MM.1S (cell line): ENCODE results near the gene NSL1.

Experiments
- DNase-seq: peaks from one replicate; pipeline ENCODE4 v3.0.0-alpha.2; 2015
- H2AFZ ChIP-seq: fragments of 300-600 bp; sonication (generic); 2 replicates; pipeline ENCODE4 v1.6.0; 2016; ENCODE audit warnings: antibody characterized with exemption, low read length
- H3F3A ChIP-seq: fragments of 300-600 bp; sonication (generic); 2 replicates; pipeline ENCODE4 v1.6.1; 2016; ENCODE audit warnings: mild to moderate bottlenecking, antibody characterized with exemption, low read length, moderate library complexity, mixed read lengths; ENCODE audit not compliant: insufficient read depth
- H3K27ac ChIP-seq: fragments of 300-600 bp; sonication (generic); 2 replicates; pipeline ENCODE4 v1.5.1; 2016; ENCODE audit warnings: mild to moderate bottlenecking, low read length
- H3K27me3 ChIP-seq: fragments of 300-600 bp; sonication (generic); replicated peaks from 2 replicates; pipeline ENCODE4 v1.6.0; 2016; ENCODE audit warnings: low read length; ENCODE audit not compliant: insufficient read depth
- H3K36me3 ChIP-seq: fragments of 300-600 bp; sonication (generic); replicated peaks from 2 replicates; pipeline ENCODE4 v1.6.1; 2016; ENCODE audit warnings: mild to moderate bottlenecking, low read length, mixed read lengths; ENCODE audit not compliant: insufficient read depth
- H3K4me1 ChIP-seq: fragments of 300-600 bp; sonication (generic); 2 replicates; pipeline ENCODE4 v1.6.1; 2016; ENCODE audit warnings: low read length, mixed read lengths
- H3K4me2 ChIP-seq: fragments of 300-600 bp; sonication (generic); 2 replicates; pipeline ENCODE4 v1.6.0; 2016; ENCODE audit warnings: low read depth, low read length
- H3K4me3 ChIP-seq: fragments of 300-600 bp; sonication (generic); 2 replicates; pipeline ENCODE4 v1.5.1; 2016; ENCODE audit warnings: low read length, mixed read lengths
- H3K79me2 ChIP-seq: fragments of 300-600 bp; sonication (generic); 2 replicates; pipeline ENCODE4 v1.6.1; 2016; ENCODE audit warnings: mixed run types, low read length, mixed read lengths
- H3K9ac ChIP-seq: fragments of 300-600 bp; sonication (generic); 2 replicates; pipeline ENCODE4 v1.6.1; 2016; ENCODE audit warnings: low read length, mixed read lengths
- H3K9me2 ChIP-seq: fragments of 300-600 bp; sonication (generic); replicated peaks from 2 replicates; pipeline ENCODE4 v1.6.1; 2016; ENCODE audit warnings: mild to moderate bottlenecking, low read length, mixed read lengths; ENCODE audit not compliant: insufficient read depth
- H3K9me3 ChIP-seq: fragments of 300-600 bp; sonication (generic); replicated peaks from 2 replicates; pipeline ENCODE4 v1.6.1; 2016; ENCODE audit warnings: mild to moderate bottlenecking, low read length, mixed read lengths; ENCODE audit not compliant: insufficient read depth
- H4K20me1 ChIP-seq: fragments of 300-600 bp; sonication (generic); 2 replicates; pipeline ENCODE4 v1.6.1; 2016; ENCODE audit warnings: mild to moderate bottlenecking, low read length, moderate library complexity, mixed read lengths; ENCODE audit not compliant: insufficient read depth
- CTCF ChIP-seq: fragments of 300-600 bp; sonication (generic); IDR thresholded peaks from 2 replicates; pipeline ENCODE4 v1.5.1; 2016; ENCODE audit warnings: antibody characterized with exemption, low read length, mixed read lengths
- EZH2 ChIP-seq: fragments of 300-600 bp; sonication (generic); optimal IDR thresholded peaks from 2 replicates; pipeline ENCODE3; 2017; ENCODE audit warnings: low read depth, mild to moderate bottlenecking, antibody characterized with exemption, low read length, mixed read lengths
- EZH2phosphoT487 ChIP-seq: fragments of 300-600 bp; sonication (generic); IDR thresholded peaks from 2 replicates; pipeline ENCODE4 v1.6.1; 2018; ENCODE audit warnings: antibody characterized with exemption, low read length

The NSL1 gene

GRCh38 chr1:212746546-212746945, 45.0 kb downstream of the NSL1 start:
- Histone ChIP-seq H3K4me3 (no peak overlapping the region), H3K9me3 (no peaks in the 10 kb centered on the region), H3K36me3 (no peaks in the 10 kb centered on the region), H3K27me3 (no peaks in the 10 kb centered on the region), H3K9me2 (no peaks in the 10 kb centered on the region), H3K27ac (no peak overlapping the region), H3K79me2 (peaks cover 17% of the 10 kb centered on the region), H2AFZ (no peak overlapping the region), H3K4me2 (no peak overlapping the region), H4K20me1 (no peaks in the 10 kb centered on the region), H3K4me1 (peaks cover 11% of the 10 kb centered on the region), H3K9ac (no peak overlapping the region), H3F3A (peaks cover 10% of the 10 kb centered on the region; the same call in 1 of the 2 replicates)
- TF ChIP-seq CTCF (no peak), EZH2 (no peak), EZH2phosphoT487 (no peak)
- DNase-seq, result no peak

- H3K9me2 ChIP-seq, result no peaks in the 10 kb centered on the region
- H3K36me3 ChIP-seq, result no peaks in the 10 kb centered on the region
- no peak overlapping the region for H3K4me3 ChIP-seq
- H3K9me3 ChIP-seq, result no peaks in the 10 kb centered on the region
- peaks cover 9% of the 10 kb centered on the region for H3K4me1 ChIP-seq
- no peak overlapping the region for H3K27ac ChIP-seq
- H3K79me2 ChIP-seq, result peaks cover 13% of the 10 kb centered on the region
- H3K9ac ChIP-seq, result no peak overlapping the region
- DNase-seq, result no peak
- H3F3A ChIP-seq, result peaks cover 5% of the 10 kb centered on the region; the same call in 1 of the 2 replicates
- no peaks in the 10 kb centered on the region for H4K20me1 ChIP-seq
- H3K4me2 ChIP-seq, result no peak overlapping the region
- no peak overlapping the region for H2AFZ ChIP-seq
- H3K27me3 ChIP-seq, result no peaks in the 10 kb centered on the region
- no peak for TF ChIP-seq EZH2
- no peak for TF ChIP-seq EZH2phosphoT487
- no peak for TF ChIP-seq CTCF
Observed at GRCh38 chr1:212745303-212745702, 46.3 kb downstream of the NSL1 start.

- Histone ChIP-seq H3K4me3 (no peak overlapping the region), H3K27me3 (no peaks in the 10 kb centered on the region), H3K27ac (no peak overlapping the region), H2AFZ (no peak overlapping the region), H3K4me2 (no peak overlapping the region), H3F3A (no peaks in the 10 kb centered on the region), H4K20me1 (no peaks in the 10 kb centered on the region), H3K4me1 (no peaks in the 10 kb centered on the region), H3K79me2 (peaks cover 13% of the 10 kb centered on the region), H3K9me3 (no peaks in the 10 kb centered on the region), H3K36me3 (no peaks in the 10 kb centered on the region), H3K9ac (no peak overlapping the region), H3K9me2 (no peaks in the 10 kb centered on the region)
- no peak for TF ChIP-seq CTCF
- TF ChIP-seq EZH2phosphoT487, result no peak
- TF ChIP-seq EZH2, result no peak
- no peak for DNase-seq
Observed at GRCh38 chr1:212743901-212744475, 47.6 kb downstream of the NSL1 start.
